ENCODE measurements around the gene LPIN2.

The LPIN2 gene

DNA sequence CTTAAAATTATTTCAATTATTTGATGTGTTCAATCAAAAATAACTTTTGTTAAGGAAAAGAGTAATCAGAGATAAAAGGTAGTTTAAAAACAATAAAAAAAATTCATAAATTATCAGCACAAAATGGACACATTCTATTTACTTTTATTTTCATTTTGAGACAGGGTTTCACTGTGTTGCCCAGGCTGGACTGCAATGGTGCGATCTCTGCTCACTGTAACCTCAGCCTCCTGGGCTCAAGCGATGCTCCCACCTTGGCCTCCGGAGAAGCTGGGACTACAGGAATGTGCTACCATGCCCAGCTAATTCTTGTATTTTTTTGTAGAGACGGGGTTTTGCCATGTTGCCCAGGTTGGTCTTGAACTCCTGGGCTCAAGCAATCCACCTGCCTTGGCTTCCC lies 47.1 kb downstream of the LPIN2 start:
- TF ChIP-seq, protein P1, sequence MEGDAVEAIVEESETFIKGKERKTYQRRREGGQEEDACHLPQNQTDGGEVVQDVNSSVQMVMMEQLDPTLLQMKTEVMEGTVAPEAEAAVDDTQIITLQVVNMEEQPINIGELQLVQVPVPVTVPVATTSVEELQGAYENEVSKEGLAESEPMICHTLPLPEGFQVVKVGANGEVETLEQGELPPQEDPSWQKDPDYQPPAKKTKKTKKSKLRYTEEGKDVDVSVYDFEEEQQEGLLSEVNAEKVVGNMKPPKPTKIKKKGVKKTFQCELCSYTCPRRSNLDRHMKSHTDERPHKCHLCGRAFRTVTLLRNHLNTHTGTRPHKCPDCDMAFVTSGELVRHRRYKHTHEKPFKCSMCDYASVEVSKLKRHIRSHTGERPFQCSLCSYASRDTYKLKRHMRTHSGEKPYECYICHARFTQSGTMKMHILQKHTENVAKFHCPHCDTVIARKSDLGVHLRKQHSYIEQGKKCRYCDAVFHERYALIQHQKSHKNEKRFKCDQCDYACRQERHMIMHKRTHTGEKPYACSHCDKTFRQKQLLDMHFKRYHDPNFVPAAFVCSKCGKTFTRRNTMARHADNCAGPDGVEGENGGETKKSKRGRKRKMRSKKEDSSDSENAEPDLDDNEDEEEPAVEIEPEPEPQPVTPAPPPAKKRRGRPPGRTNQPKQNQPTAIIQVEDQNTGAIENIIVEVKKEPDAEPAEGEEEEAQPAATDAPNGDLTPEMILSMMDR (IDR thresholded peaks at IDR 0.05): no peak

DNA sequence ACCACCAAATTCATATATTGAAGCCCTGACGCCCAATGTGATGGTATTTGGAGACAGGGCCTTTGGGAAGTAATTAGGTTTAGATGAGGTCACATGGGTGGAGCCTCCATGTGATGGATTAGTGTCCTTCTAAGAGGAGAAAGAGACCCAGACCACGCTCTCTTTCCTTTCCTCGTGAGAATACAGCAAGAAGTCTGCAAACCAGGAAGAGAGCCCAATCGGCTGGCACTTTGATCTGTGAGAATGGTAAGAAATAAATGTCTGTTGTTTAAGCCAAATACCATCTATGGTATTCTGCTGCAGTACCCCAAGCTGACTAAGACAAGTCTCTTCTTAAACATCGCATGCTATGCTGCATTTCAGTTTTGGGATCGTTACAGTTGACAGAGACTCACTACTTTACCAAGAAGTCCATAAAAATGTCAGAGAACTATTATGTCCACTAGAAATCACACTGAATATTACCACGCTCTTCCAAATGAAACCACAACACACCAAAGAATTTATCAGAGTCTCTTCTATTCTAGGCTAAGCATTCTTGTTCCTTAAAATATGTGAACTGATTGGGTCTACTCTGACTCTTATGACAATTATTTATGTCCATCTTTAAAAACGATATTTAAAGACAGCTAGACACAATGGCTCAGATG lies 48.5 kb downstream of the LPIN2 start:
- TF ChIP-seq, protein P1 (IDR thresholded peaks at IDR 0.05): no peak

All from LNCAP (cell line).